Vagina (tissue), 2 donors: ENCODE results near the gene CST4.

Experiments used
- CTCF ChIP-seq, 3 experiments: fragments of 450-650 bp in 2 of 3; fragments of 200-600 bp in 1 of 3; sonication (generic) in 1 of 3; IDR thresholded peaks; one replicate each; pipeline ENCODE4 v1.5.1; 2017 to 2019; ENCODE audit warnings: antibody characterized with exemption in 3 of 3, mild to moderate bottlenecking in 2 of 3, moderate library complexity in 2 of 3
- POLR2AphosphoS5 ChIP-seq, 2 donors: sonication (generic); formaldehyde crosslinking; IDR thresholded peaks; one replicate each; pipeline ENCODE4 v1.9.0; 2017; ENCODE audit warnings: antibody characterized with exemption in 2 of 2, mild to moderate bottlenecking in 2 of 2, low read depth in 1 of 2; ENCODE audit not compliant: insufficient read depth in 1 of 2

GRCh38 chr20:23668477-23668951 lies 20.3 kb downstream of the CST4 start:
- TF ChIP-seq CTCF (IDR thresholded peaks at IDR 0.05) (peak; percentile 32 to 68 (median 42)), POLR2AphosphoS5 (IDR thresholded peaks at IDR 0.05; ENCODE audit: insufficient read depth in 1 of 2, low read depth in 1 of 2) (no peak)
